Astrocyte of the spinal cord (primary cell): Measurements from ENCODE around the gene SLC18B1.
A peak's percentile ranks its signal among the peaks of the same experiment; 100 is the strongest.
"Not testable (repeated sequence)": the region's sequence is repeated elsewhere in the genome, so short reads cannot be mapped to it uniquely, and the experiment has no call there.

ENCODE experiments used
- DNase-seq: peaks from one replicate; pipeline ENCODE4 v3.0.0; 2011; ENCODE audit warnings: low read depth, low spot score
- H3K4me3 ChIP-seq: 2 replicates; pipeline ENCODE4 v1.5.1; 2011; ENCODE audit warnings: low read depth, mild to moderate bottlenecking, low read length, moderate library complexity
- in situ Hi-C: cut with HindIII; loops from 2 replicates; pipeline ENCODE4 v1.10.0; 2017; ENCODE audit warnings: low sequenced_read_pairs
- TF ChIP-seq, protein P1 (sequence below): IDR thresholded peaks from 2 replicates; pipeline ENCODE4 v1.5.1; 2012; ENCODE audit warnings: low read depth, mild to moderate bottlenecking, low read length, inconsistent platforms

The SLC18B1 gene

DNA sequence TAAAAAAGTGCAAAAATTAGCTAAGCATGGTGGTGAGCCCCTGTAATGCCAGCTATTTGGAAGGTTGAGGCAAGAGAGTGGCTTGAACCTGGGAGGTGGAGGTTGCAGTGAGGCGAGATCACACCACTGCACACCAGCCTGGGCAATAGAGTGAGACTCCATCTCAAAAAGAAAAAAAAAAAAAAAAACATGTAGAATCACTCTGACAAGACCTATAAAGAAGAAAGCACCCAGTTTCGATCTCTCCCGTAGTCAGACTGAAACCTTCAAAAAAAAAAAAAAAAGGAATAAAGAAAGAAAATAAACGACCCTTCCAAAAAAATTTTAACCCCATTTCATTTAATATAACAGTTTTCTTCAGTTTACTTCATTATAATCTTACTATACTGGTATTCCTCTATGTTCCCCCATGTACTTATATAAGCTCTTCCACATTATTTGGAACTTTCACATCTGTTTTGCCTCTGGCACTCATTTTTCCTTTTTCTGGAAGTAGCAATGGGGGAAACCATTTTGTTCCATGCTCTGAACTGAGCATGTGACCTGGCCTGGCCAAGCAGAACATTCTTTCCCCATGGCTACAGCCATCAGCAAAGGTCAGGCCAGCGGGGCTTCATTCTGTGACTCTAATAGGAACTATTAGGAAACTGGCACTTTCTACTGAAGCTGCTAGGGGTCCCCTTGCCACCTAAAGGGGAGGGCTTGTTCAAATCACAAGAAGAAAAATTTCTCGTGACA is 9.6 kb downstream of the SLC18B1 start:
- in situ Hi-C loops: no loop called here
- TF ChIP-seq, protein P1, sequence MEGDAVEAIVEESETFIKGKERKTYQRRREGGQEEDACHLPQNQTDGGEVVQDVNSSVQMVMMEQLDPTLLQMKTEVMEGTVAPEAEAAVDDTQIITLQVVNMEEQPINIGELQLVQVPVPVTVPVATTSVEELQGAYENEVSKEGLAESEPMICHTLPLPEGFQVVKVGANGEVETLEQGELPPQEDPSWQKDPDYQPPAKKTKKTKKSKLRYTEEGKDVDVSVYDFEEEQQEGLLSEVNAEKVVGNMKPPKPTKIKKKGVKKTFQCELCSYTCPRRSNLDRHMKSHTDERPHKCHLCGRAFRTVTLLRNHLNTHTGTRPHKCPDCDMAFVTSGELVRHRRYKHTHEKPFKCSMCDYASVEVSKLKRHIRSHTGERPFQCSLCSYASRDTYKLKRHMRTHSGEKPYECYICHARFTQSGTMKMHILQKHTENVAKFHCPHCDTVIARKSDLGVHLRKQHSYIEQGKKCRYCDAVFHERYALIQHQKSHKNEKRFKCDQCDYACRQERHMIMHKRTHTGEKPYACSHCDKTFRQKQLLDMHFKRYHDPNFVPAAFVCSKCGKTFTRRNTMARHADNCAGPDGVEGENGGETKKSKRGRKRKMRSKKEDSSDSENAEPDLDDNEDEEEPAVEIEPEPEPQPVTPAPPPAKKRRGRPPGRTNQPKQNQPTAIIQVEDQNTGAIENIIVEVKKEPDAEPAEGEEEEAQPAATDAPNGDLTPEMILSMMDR: no peak
- H3K4me3 ChIP-seq: no peak overlapping the region
- no peak for DNase-seq

DNA sequence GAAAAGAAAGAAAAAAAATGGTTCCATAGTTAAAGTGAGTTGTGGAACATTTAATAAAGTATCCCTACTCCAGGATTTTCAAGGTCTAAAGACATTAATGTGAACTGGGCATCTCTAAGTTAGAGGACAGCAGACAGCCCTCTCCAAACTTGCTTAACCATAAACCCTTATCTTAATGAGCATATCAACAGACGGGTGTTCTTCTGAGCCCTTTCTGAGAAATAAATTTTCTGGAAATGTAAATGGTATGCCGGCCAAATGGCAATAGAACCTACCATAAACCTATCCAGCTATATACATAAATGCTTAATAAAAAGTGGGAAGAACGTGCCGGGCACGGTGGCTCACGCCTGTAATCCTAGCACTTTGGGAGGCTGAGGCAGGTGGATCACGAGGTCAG is 12.5 kb downstream of the SLC18B1 start:
- TF ChIP-seq, protein P1: no peak
- no peak for DNase-seq
- in situ Hi-C loops: no loop called here

DNA sequence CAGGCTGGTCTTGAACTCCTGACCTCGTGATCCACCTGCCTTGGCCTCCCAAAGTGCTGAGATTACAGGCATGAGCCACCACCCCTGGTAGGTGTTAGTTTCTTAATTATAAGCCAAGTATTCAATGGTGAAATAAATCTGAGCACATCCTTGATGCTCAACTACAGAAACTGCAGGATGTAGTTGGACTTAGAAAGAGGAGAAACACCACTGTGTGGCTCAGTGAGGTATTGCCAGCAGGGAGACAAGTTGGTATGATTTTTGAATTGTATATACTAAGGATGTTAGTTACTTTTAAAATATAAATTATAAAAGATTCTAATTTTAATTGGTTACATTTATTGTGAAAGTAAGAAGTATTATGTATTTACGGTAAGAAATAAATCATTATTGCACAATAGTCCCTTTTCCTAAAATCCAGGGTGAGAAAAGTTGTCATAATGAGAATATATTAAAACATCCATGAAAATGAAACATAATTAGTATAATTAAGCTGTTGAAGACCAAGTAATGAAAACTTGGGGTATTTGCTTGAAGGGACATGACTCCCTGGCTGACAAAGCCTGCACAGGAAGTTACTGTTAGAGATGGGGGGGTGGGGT is 17.6 kb downstream of the SLC18B1 start:
- H3K4me3 ChIP-seq: no peak overlapping the region
- TF ChIP-seq, protein P1: peak; percentile 59
- DNase-seq: peak; percentile 45
- in situ Hi-C loops: no loop called here

More for the DNA sequence above, 12.5 kb downstream of the SLC18B1 start:
- H3K4me3 ChIP-seq: no peak overlapping the region

- H3K4me3 ChIP-seq, in situ Hi-C loops, DNase-seq: not testable (repeated sequence)
Observed at GRCh38 chr6:132777881-132778280, 20.6 kb downstream of the SLC18B1 start.

DNA sequence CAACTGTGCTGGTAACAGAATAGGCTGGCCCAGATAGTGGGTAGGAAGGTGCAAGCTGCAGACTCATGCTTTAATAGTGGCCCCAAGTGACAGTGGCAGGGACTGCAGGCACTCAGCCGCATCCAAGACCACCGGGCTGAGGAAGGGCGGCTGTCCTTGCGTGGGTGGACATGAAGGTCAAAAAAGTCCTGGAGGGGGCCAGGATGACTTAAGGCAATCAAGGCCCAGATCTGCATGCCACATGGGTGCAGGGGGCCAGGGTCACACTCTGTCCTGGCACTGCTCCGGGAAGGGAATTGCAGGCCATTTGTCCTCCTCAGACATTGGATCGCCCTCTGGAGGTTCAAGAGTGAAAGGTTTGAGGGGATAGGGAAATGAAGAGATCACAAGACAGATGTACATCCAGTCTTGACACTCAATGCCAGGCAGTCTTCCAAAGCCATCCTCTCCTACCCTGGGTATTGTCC is 30.4 kb downstream of the SLC18B1 start:
- no peak for DNase-seq
- in situ Hi-C loops: no loop called here
- H3K4me3 ChIP-seq: no peak overlapping the region
- TF ChIP-seq, protein P1: no peak

- TF ChIP-seq, protein P1: no peak
- DNase-seq: no peak
- in situ Hi-C loops: no loop called here
- H3K4me3 ChIP-seq: no peak overlapping the region
Observed at GRCh38 chr6:132765560-132765959, 32.9 kb downstream of the SLC18B1 start.

DNA sequence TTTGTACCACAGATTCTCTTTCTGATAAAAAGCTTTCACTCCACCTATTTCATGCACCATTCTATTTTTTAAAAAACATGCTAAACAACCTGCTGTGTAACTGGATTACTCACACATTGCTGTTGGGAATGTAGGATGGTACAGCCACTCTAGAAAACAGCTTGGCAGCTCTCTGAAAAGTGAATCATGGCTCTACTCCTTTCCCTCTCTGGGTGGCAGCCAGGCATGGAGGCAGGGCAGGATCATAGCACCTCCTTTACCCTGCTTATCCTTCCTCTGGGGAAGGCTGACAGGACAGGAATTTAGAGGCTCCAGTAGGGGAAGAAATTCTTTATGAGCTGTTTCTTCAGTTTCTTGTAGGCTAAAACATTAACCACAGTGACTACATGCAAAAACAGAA is 34.1 kb downstream of the SLC18B1 start:
- peak; percentile 80 for DNase-seq
- no peak overlapping the region for H3K4me3 ChIP-seq
- in situ Hi-C loops: no loop called here
- TF ChIP-seq, protein P1: no peak
